HEK293 (cell line): ENCODE results near the gene LMTK2.

Experiments
- CTCF ChIA-PET: fragments of 350-600 bp; formaldehyde crosslinking; extraction: SDS; loops from one replicate; lab custom pipeline; 2021; ENCODE audit warnings: antibody characterized with exemption; lab: Yijun Ruan, JAX
- POLR2A ChIA-PET: fragments of 300-600 bp; formaldehyde crosslinking; extraction: SDS; loops from one replicate; lab custom pipeline; 2020; ENCODE audit warnings: antibody characterized with exemption, inconsistent platforms; lab: Yijun Ruan, JAX
- H3K27ac ChIP-seq: fragments of 200-500 bp; sonication (Bioruptor generic); 2 replicates; pipeline ENCODE4 v1.5.1; 2014; ENCODE audit warnings: low read depth, low read length, control low read depth, inconsistent platforms; ENCODE audit errors: extremely low read depth
- H3K36me3 ChIP-seq, 2 experiments: fragments of 200-500 bp in 1 of 2; sonication (Bioruptor generic) in 1 of 2; 1 replicate in 1 of 2; 2 replicates in 1 of 2; pipeline ENCODE4 v1.5.1; 2014 to 2017; ENCODE audit warnings: inconsistent platforms in 2 of 2, low read length in 2 of 2; ENCODE audit not compliant: control insufficient read depth in 2 of 2, insufficient read depth in 1 of 2
- H3K4me1 ChIP-seq: fragments of 200-500 bp; sonication (Bioruptor generic); 2 replicates; pipeline ENCODE4 v1.5.1; 2014; ENCODE audit warnings: mild to moderate bottlenecking, low read length, inconsistent platforms; ENCODE audit not compliant: control insufficient read depth, insufficient read depth
- H3K4me3 ChIP-seq: 2 replicates; pipeline ENCODE4 v1.5.1; 2011; ENCODE audit warnings: low read depth, mild to moderate bottlenecking, control low read depth, low read length, moderate library complexity
- H3K9me3 ChIP-seq: fragments of 200-500 bp; sonication (Bioruptor generic); 2 replicates; pipeline ENCODE4 v1.5.1; 2014; ENCODE audit warnings: low read depth, low read length, inconsistent platforms; ENCODE audit not compliant: control insufficient read depth, insufficient read depth
- GLI2 ChIP-seq: fragments of 450-650 bp; formaldehyde crosslinking; IDR thresholded peaks from 2 replicates; pipeline ENCODE4; 2017; ENCODE audit warnings: missing biosample characterization, missing genetic modification characterization, low read depth, borderline replicate concordance
- GLIS2 ChIP-seq: fragments of 450-650 bp; formaldehyde crosslinking; IDR thresholded peaks from 2 replicates; pipeline ENCODE4 v1.5.1; 2016; ENCODE audit warnings: missing biosample characterization, missing genetic modification characterization
- KLF1 ChIP-seq: fragments of 450-650 bp; formaldehyde crosslinking; IDR thresholded peaks from 2 replicates; pipeline ENCODE4 v1.5.1; 2016; ENCODE audit warnings: missing biosample characterization, missing genetic modification characterization
- KLF16 ChIP-seq: fragments of 450-650 bp; formaldehyde crosslinking; IDR thresholded peaks from 2 replicates; pipeline ENCODE4 v1.5.1; 2017; ENCODE audit warnings: missing biosample characterization, missing genetic modification characterization
- MYNN ChIP-seq: fragments of 450-650 bp; formaldehyde crosslinking; IDR thresholded peaks from 2 replicates; pipeline ENCODE4 v1.5.1; 2016; ENCODE audit warnings: missing biosample characterization, missing genetic modification characterization, borderline replicate concordance
- PRDM6 ChIP-seq: fragments of 450-650 bp; formaldehyde crosslinking; IDR thresholded peaks from 2 replicates; pipeline ENCODE4 v1.5.1; 2017; ENCODE audit warnings: missing biosample characterization, missing genetic modification characterization
- TRIM28 ChIP-seq: IDR thresholded peaks from 2 replicates; pipeline ENCODE4 v1.6.1; 2011; ENCODE audit warnings: low read length, control low read depth, borderline replicate concordance
- ZBTB1 ChIP-seq: fragments of 450-650 bp; formaldehyde crosslinking; IDR thresholded peaks from 2 replicates; pipeline ENCODE4 v1.5.1; 2016; ENCODE audit warnings: missing biosample characterization, missing genetic modification characterization
- ZBTB17 ChIP-seq: fragments of 450-650 bp; formaldehyde crosslinking; IDR thresholded peaks from 2 replicates; pipeline ENCODE4 v1.5.1; 2016; ENCODE audit warnings: missing biosample characterization, missing genetic modification characterization
- ZBTB26 ChIP-seq: fragments of 450-650 bp; formaldehyde crosslinking; optimal IDR thresholded peaks from 2 replicates; pipeline ENCODE3; 2016; ENCODE audit warnings: missing biosample characterization, mild to moderate bottlenecking, missing genetic modification characterization
- ZBTB49 ChIP-seq: fragments of 450-650 bp; formaldehyde crosslinking; IDR thresholded peaks from 2 replicates; pipeline ENCODE4 v1.5.1; 2016; ENCODE audit warnings: missing biosample characterization, missing genetic modification characterization, low read depth
- ZNF140 ChIP-seq: fragments of 450-650 bp; formaldehyde crosslinking; IDR thresholded peaks from 2 replicates; pipeline ENCODE4 v1.5.1; 2016; ENCODE audit warnings: missing biosample characterization, missing genetic modification characterization
- ZNF18 ChIP-seq: fragments of 450-650 bp; formaldehyde crosslinking; IDR thresholded peaks from 2 replicates; pipeline ENCODE4 v1.5.1; 2016; ENCODE audit warnings: missing biosample characterization, missing genetic modification characterization
- ZNF2 ChIP-seq: fragments of 450-650 bp; formaldehyde crosslinking; IDR thresholded peaks from 2 replicates; pipeline ENCODE4 v1.5.1; 2016; ENCODE audit warnings: missing biosample characterization, missing genetic modification characterization
- ZNF221 ChIP-seq: fragments of 450-650 bp; formaldehyde crosslinking; IDR thresholded peaks from 2 replicates; pipeline ENCODE4 v1.5.1; 2017; ENCODE audit warnings: missing biosample characterization, missing genetic modification characterization, borderline replicate concordance
- ZNF24 ChIP-seq: fragments of 450-650 bp; formaldehyde crosslinking; IDR thresholded peaks from 2 replicates; pipeline ENCODE4 v1.5.1; 2016; ENCODE audit warnings: missing biosample characterization, missing genetic modification characterization
- ZNF510 ChIP-seq: fragments of 450-650 bp; formaldehyde crosslinking; IDR thresholded peaks from 2 replicates; pipeline ENCODE4 v1.5.1; 2018; ENCODE audit warnings: mild to moderate bottlenecking, missing genetic modification characterization, missing biosample characterization; ENCODE audit not compliant: insufficient replicate concordance
- ZNF558 ChIP-seq: fragments of 450-650 bp; formaldehyde crosslinking; IDR thresholded peaks from 2 replicates; pipeline ENCODE4 v1.5.1; 2016; ENCODE audit warnings: missing biosample characterization, missing genetic modification characterization
- ZNF623 ChIP-seq: fragments of 450-650 bp; formaldehyde crosslinking; IDR thresholded peaks from 2 replicates; pipeline ENCODE4 v1.5.1; 2016; ENCODE audit warnings: missing biosample characterization, missing genetic modification characterization
- ZNF664 ChIP-seq: fragments of 450-650 bp; formaldehyde crosslinking; IDR thresholded peaks from 2 replicates; pipeline ENCODE4 v1.5.1; 2016; ENCODE audit warnings: missing biosample characterization, missing genetic modification characterization
- ZNF837 ChIP-seq: fragments of 450-650 bp; formaldehyde crosslinking; IDR thresholded peaks from 2 replicates; pipeline ENCODE4 v1.5.1; 2016; ENCODE audit warnings: missing biosample characterization, missing genetic modification characterization

LMTK2 gene

GRCh38 chr7:98078197-98078870, 28.3 kb upstream of the LMTK2 start:
- CTCF ChIA-PET, result interaction anchor here (0.6 to 0.9 kb wide), 2 partner anchors 30 to 194 kb away, joined by 3 to 5 read pairs; no protein-coding TSS in a partner anchor
- Histone ChIP-seq H3K9me3 (no peaks in the 10 kb centered on the region), H3K4me3 (no peak overlapping the region), H3K4me1 (no peaks in the 10 kb centered on the region), H3K36me3 (no peaks in the 10 kb centered on the region), H3K27ac (no peak overlapping the region)
- POLR2A ChIA-PET, result no interaction called here
- TF ChIP-seq ZNF558 (tag by site-specific recombination) (no peak), ZBTB17 (tag by site-specific recombination) (peak; percentile 8; the same call in 1 of the 2 replicates)

- Histone ChIP-seq H3K4me1 (no peaks in the 10 kb centered on the region), H3K4me3 (no peak overlapping the region), H3K27ac (no peak overlapping the region), H3K36me3 (no peaks in the 10 kb centered on the region), H3K9me3 (no peaks in the 10 kb centered on the region)
- ChIA-PET POLR2A (no interaction called here), CTCF (interaction anchor here (0.6 to 1.0 kb wide), 3 partner anchors 13 to 89 kb away, joined by 3 read pairs; no protein-coding TSS in a partner anchor)
- TF ChIP-seq ZNF140 (tag by site-specific recombination) (no peak), PRDM6 (tag by site-specific recombination) (0 out of 2 replicates have a peak, but pooled peaks have one; percentile 45), ZNF2 (tag by site-specific recombination) (no peak)
Measured at GRCh38 chr7:98079891-98080648, 26.6 kb upstream of the LMTK2 start.

GRCh38 chr7:98081319-98081718, 25.3 kb upstream of the LMTK2 start:
- Histone ChIP-seq H3K27ac (no peak overlapping the region), H3K9me3 (no peaks in the 10 kb centered on the region), H3K4me3 (no peak overlapping the region), H3K4me1 (no peaks in the 10 kb centered on the region), H3K36me3 (no peaks in the 10 kb centered on the region)
- CTCF ChIA-PET, result no interaction called here
- no peak for TF ChIP-seq ZBTB49 (tag by site-specific recombination)
- TF ChIP-seq ZBTB26 (tag by site-specific recombination), result no peak
- TF ChIP-seq ZNF221, result no peak
- TF ChIP-seq ZNF24, result no peak
- TF ChIP-seq ZNF837 (tag by site-specific recombination), result no peak
- TF ChIP-seq ZNF664 (tag by site-specific recombination), result no peak
- no peak for TF ChIP-seq TRIM28
- no peak for TF ChIP-seq GLIS2
- TF ChIP-seq ZNF18, result no peak
- no peak for TF ChIP-seq KLF16 (tag by site-specific recombination)
- no peak for TF ChIP-seq ZNF623
- no peak for TF ChIP-seq ZNF510 (tag by site-specific recombination)
- TF ChIP-seq MYNN, result no peak
- TF ChIP-seq ZBTB1, result no peak
- no peak for TF ChIP-seq GLI2
- TF ChIP-seq KLF1 (tag by site-specific recombination), result no peak
- POLR2A ChIA-PET, result no interaction called here
